HT1080 (cell line): ENCODE results near the gene ACY1. TPM values are rescaled to one million over a fixed set of nuclear protein-coding genes. Genes with fewer than 3 reads are reported as not detected.

Experiments used
- DNase-seq: peaks from one replicate; pipeline ENCODE4 v3.0.0-alpha.2; 2015; ENCODE audit warnings: low read depth
- polyA plus RNA-seq, 2 experiments: library from polyadenylated mRNA; depleted of rRNA; stranded (reverse); fragments of >200 nt; gene quantifications; 2 replicates each; pipeline ENCODE4 v1.2.3, GENCODE V29; 2015
- total RNA-seq: library from RNA; depleted of rRNA; stranded (reverse); fragments of >200 nt; shearing (Covaris generic); gene quantifications from 2 replicates; pipeline ENCODE4 v1.2.3, GENCODE V29; 2014; rRNA removed

ACY1 gene
- total RNA-seq: 105 and 171 TPM in 2 replicates
- polyA plus RNA-seq (2015; cell fraction: cytosol; rRNA removed): 96.7 and 110 TPM in 2 replicates
- polyA plus RNA-seq (2015; cell fraction: nucleus; rRNA removed): 147 and 153 TPM in 2 replicates

- DNase-seq: peak; percentile 90
Observed at GRCh38 chr3:51982838-51983577, at the start of gene ACY1. Gene ACY1 (plus strand): TSS chr3:51983535. CDS start chr3:51984065, 530 bp downstream.

DNA sequence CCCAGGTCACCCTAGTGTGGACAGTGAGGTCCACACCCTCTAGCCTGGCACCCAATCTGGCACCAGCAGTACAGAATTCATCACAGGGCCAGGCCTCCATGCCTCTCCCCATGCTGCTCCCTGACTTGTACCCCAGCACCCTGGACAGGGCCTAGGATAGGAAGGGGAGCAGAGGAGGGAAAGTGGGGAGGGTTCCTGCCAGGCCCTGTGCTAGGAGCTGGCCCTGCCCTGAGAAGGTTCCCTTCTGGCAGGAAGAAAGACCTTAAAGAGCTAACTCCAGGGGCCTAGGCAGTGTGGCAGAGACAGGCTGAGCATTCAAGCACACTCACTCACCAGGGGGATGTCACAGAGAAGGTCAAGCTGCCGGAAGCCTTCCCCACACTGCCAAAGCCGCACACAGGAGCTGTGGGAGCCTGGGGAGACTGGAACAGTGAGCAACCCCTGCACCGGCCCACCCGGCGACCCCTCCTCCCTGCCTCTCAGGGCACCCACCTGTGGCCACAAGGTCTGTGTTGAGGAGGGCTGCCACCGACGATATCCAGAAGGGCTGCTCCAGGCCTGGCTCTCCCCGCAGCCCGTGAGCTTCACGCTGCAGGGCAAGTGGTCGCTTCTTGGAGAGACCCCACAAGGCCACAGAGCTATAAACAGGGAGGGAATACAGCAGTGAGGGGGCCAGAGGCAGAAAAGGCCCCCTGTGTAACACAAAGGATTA, 49.0 kb upstream of the ACY1 start:
- no peak for DNase-seq

- DNase-seq: no peak
Observed at GRCh38 chr3:51934991-51935885, 48.1 kb upstream of the ACY1 start.

GRCh38 chr3:51935886-51936755, 47.2 kb upstream of the ACY1 start:
- no peak for DNase-seq

DNA sequence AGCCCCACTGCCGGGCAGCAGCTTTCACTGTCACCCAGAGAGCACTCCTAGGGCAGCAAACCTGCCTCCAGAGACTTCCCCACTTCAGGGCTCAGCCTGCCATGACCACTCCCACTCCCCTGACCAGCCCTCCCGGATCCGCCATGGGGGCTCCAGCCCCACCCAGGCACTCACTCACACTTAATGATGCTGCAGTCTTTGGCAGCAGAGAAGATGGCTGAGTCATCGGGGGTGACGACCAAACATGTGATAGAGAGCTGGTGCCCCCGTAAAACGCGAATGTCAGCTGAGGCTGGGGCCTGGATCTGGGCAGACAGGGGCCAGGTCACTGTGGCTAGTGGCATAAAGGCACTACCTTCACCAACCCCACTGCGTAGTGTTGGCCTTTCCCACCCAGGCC, 46.3 kb upstream of the ACY1 start:
- peak; percentile 37 for DNase-seq

DNA sequence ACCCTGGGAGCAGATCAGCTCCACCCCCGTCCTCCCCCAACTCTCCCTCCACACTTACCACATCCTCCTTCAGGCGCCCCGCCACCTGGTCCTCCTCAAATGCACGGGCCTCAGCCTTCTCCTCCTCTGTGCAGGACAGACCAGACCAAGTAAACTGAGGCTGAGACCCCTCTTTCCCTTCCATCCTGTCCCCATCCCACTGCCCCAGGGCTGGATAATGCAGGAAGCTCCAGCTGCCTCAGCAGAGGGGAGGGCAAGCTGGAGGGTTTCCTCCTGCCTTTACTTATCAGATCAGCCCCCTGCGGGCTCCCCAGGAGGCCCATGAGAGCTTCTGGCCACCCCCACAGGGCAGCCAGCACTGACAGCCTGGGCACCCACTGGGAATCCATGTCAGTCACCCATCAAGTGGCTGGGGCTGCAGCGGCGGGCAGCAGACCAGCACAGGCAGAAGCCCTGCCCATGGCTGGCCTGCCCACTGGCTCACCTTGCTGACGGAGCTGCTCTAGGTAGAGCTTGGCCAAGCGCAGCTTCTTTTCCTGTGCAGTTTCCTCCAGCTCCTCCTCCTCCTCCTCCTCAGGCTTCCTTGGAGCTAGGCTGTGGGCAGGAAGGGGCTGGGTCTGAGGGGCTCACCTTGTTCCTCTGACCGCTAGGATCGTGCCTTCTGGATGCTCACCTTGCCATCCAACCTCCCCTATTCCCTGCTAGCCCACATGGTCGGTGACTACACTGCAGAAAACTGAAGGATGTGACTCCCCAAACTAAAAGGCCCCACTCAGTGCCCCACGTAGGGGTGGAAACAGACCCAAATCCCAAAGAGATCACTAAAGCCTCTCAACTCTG, 45.5 kb upstream of the ACY1 start:
- DNase-seq: no peak

- DNase-seq: no peak
Observed at GRCh38 chr3:51938780-51939425, 44.4 kb upstream of the ACY1 start.

GRCh38 chr3:51940648-51941462, 42.5 kb upstream of the ACY1 start:
- no peak for DNase-seq

- no peak for DNase-seq
Observed at GRCh38 chr3:51941463-51941797, 41.9 kb upstream of the ACY1 start.

- peak; percentile 100 for DNase-seq
Observed at GRCh38 chr3:51941798-51942602, 41.3 kb upstream of the ACY1 start, which contains the start of the genes PARP3 and RRP9. Gene PARP3 (plus strand): TSS chr3:51942363. CDS start chr3:51943356, 993 bp downstream. Gene RRP9 (minus strand): TSS chr3:51941904. CDS start chr3:51941867, 37 bp downstream.

DNA sequence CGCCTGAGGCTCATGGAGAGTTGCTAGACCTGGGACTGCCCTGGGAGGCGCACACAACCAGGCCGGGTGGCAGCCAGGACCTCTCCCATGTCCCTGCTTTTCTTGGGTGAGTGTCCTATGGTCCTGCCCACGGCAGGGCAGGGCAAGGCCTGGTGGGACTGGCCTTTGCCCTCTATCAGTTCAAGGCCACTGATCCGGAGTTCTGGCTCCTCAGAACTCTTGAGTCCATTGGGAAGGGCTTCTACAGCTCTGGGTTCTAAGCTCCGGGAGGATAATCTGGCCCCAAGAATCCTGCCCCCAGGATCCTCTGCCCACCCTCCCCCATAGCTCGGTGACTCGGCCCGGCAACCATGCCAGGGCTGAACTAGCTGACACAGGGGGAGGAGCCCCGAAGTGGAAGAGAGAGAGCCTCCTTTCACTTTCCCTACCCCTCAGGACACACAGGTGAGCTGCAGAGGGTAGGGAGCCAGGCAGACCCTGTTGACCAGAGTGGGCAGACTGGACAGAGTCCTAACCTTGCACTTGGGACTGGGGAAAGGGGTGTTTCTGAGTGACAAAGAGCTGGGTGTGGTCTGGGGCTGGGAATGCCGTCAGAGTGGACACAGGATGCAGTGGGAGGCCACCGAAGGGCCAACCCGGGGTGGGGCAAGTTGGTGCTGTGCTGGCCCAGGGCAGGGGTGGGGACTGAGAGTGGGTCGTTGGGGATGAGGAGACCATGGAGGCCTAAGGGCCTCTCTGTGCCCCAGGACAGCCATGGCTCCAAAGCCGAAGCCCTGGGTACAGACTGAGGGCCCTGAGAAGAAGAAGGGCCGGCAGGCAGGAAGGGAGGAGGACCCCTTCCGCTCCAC, 40.5 kb upstream of the ACY1 start:
- DNase-seq: peak; percentile 64

GRCh38 chr3:51943451-51944391, 39.6 kb upstream of the ACY1 start:
- no peak for DNase-seq

GRCh38 chr3:51944451-51945021, 38.8 kb upstream of the ACY1 start:
- no peak for DNase-seq

- DNase-seq: no peak
Observed at GRCh38 chr3:51945031-51945840, 38.1 kb upstream of the ACY1 start.
